ENCODE measurements around the gene PNPLA5.

Gene PNPLA5

GRCh38 chr22:43887391-43887790, 4.4 kb downstream of the PNPLA5 start:
- DNase-seq (ENCODE audit: low read depth in 1 of 2, low spot score in 1 of 2) = no peak
- H3K27me3 ChIP-seq (ENCODE audit: insufficient read depth, poor library complexity, severe bottlenecking) = peaks cover 22% of the 10 kb centered on the region
- no peak overlapping the region for H3K27ac ChIP-seq (replicated peaks)
- TF ChIP-seq SPI1 (IDR thresholded peaks at IDR 0.05; ENCODE audit: borderline replicate concordance, low read depth) = no peak
- no peak for TF ChIP-seq REST (IDR thresholded peaks at IDR 0.05; ENCODE audit: insufficient replicate concordance, low read depth)
- no peak for TF ChIP-seq CTCF (IDR thresholded peaks at IDR 0.05; ENCODE audit: insufficient read depth, low read length)
- TF ChIP-seq POLR2AphosphoS5 (IDR thresholded peaks at IDR 0.05; ENCODE audit: low read depth) = no peak
- no peak for TF ChIP-seq GABPA (IDR thresholded peaks at IDR 0.05; ENCODE audit: low read depth)
- H3K4me3 ChIP-seq (replicated peaks; ENCODE audit: insufficient read depth, low read length) = no peak overlapping the region

- no peak overlapping the region for H3K27ac ChIP-seq (replicated peaks)
- peaks cover 12% of the 10 kb centered on the region for H3K27me3 ChIP-seq (ENCODE audit: insufficient read depth, poor library complexity, severe bottlenecking)
- TF ChIP-seq POLR2AphosphoS5 (IDR thresholded peaks at IDR 0.05; ENCODE audit: low read depth) (no peak), GABPA (IDR thresholded peaks at IDR 0.05; ENCODE audit: low read depth) (no peak), REST (IDR thresholded peaks at IDR 0.05; ENCODE audit: insufficient replicate concordance, low read depth) (no peak), CTCF (IDR thresholded peaks at IDR 0.05; ENCODE audit: insufficient read depth, low read length) (no peak), SPI1 (IDR thresholded peaks at IDR 0.05; ENCODE audit: borderline replicate concordance, low read depth) (no peak)
- H3K4me3 ChIP-seq (replicated peaks; ENCODE audit: insufficient read depth, low read length) = no peak overlapping the region
- no peak for DNase-seq (ENCODE audit: low read depth in 1 of 2, low spot score in 1 of 2)
Observed at GRCh38 chr22:43886231-43886630, 5.6 kb downstream of the PNPLA5 start.

GRCh38 chr22:43885786-43886185, 6.0 kb downstream of the PNPLA5 start:
- no peak overlapping the region for H3K27ac ChIP-seq (replicated peaks)
- DNase-seq (ENCODE audit: low read depth in 1 of 2, low spot score in 1 of 2) = no peak
- H3K4me3 ChIP-seq (replicated peaks; ENCODE audit: insufficient read depth, low read length) = no peak overlapping the region
- TF ChIP-seq SPI1 (IDR thresholded peaks at IDR 0.05; ENCODE audit: borderline replicate concordance, low read depth) (no peak), CTCF (IDR thresholded peaks at IDR 0.05; ENCODE audit: insufficient read depth, low read length) (no peak), GABPA (IDR thresholded peaks at IDR 0.05; ENCODE audit: low read depth) (no peak), POLR2AphosphoS5 (IDR thresholded peaks at IDR 0.05; ENCODE audit: low read depth) (no peak), REST (IDR thresholded peaks at IDR 0.05; ENCODE audit: insufficient replicate concordance, low read depth) (no peak)
- H3K27me3 ChIP-seq (ENCODE audit: insufficient read depth, poor library complexity, severe bottlenecking) = peaks cover 8% of the 10 kb centered on the region

Measured in HL-60 (cell line).